MV-4-11 (cell line): ENCODE measurements around the gene RBBP8.

Experiments
- DNase-seq: peaks from one replicate; lab custom pipeline; 2025; lab: John Stamatoyannopoulos, UW

RBBP8 gene

GRCh38 chr18:22999647-23000046 lies 66.5 kb downstream of the RBBP8 start:
- no peak for DNase-seq

- DNase-seq, result no peak
Observed at GRCh38 chr18:23003289-23003688, 70.2 kb downstream of the RBBP8 start.

GRCh38 chr18:23012249-23012648 lies 79.1 kb downstream of the RBBP8 start:
- DNase-seq, result peak; percentile 62

GRCh38 chr18:23020555-23021294 lies 87.6 kb downstream of the RBBP8 start:
- DNase-seq, result no peak

GRCh38 chr18:23021623-23022022 lies 88.5 kb downstream of the RBBP8 start:
- no peak for DNase-seq

GRCh38 chr18:23032030-23032582 lies 99.0 kb downstream of the RBBP8 start:
- DNase-seq, result no peak

GRCh38 chr18:23033056-23033455 lies 99.9 kb downstream of the RBBP8 start:
- DNase-seq, result no peak

- DNase-seq, result no peak
Observed at GRCh38 chr18:23036660-23037201, 103.6 kb downstream of the RBBP8 start.

GRCh38 chr18:23037646-23038045 lies 104.5 kb downstream of the RBBP8 start:
- DNase-seq, result no peak

- no peak for DNase-seq
Observed at GRCh38 chr18:23038712-23039111, 105.6 kb downstream of the RBBP8 start.

GRCh38 chr18:23042133-23042532 lies 109.0 kb downstream of the RBBP8 start:
- DNase-seq, result no peak

- no peak for DNase-seq
Observed at GRCh38 chr18:23043803-23044376, 110.8 kb downstream of the RBBP8 start.

GRCh38 chr18:23049698-23050373 lies 116.7 kb downstream of the RBBP8 start:
- no peak for DNase-seq

GRCh38 chr18:23053776-23054457 lies 120.8 kb downstream of the RBBP8 start:
- peak; percentile 19 for DNase-seq

GRCh38 chr18:23054553-23054952 lies 121.4 kb downstream of the RBBP8 start:
- no peak for DNase-seq

GRCh38 chr18:23056315-23056714 lies 123.2 kb downstream of the RBBP8 start:
- DNase-seq, result no peak

GRCh38 chr18:23057096-23057495 lies 124.0 kb downstream of the RBBP8 start:
- DNase-seq, result no peak

GRCh38 chr18:23058746-23059415 lies 125.8 kb downstream of the RBBP8 start:
- DNase-seq, result no peak

- peak; percentile 7 for DNase-seq
Observed at GRCh38 chr18:23059541-23060465, 126.7 kb downstream of the RBBP8 start.

GRCh38 chr18:23062011-23062410 lies 128.9 kb downstream of the RBBP8 start:
- peak; percentile 61 for DNase-seq
